Measurements from ENCODE around the gene POU3F3. TPM values are rescaled to one million over a fixed set of nuclear protein-coding genes. Genes with fewer than 3 reads are reported as not detected.

Gene POU3F3
- total RNA-seq, 2 donors from 2014 or later, result 0.42 TPM; not detected in 1

DNA sequence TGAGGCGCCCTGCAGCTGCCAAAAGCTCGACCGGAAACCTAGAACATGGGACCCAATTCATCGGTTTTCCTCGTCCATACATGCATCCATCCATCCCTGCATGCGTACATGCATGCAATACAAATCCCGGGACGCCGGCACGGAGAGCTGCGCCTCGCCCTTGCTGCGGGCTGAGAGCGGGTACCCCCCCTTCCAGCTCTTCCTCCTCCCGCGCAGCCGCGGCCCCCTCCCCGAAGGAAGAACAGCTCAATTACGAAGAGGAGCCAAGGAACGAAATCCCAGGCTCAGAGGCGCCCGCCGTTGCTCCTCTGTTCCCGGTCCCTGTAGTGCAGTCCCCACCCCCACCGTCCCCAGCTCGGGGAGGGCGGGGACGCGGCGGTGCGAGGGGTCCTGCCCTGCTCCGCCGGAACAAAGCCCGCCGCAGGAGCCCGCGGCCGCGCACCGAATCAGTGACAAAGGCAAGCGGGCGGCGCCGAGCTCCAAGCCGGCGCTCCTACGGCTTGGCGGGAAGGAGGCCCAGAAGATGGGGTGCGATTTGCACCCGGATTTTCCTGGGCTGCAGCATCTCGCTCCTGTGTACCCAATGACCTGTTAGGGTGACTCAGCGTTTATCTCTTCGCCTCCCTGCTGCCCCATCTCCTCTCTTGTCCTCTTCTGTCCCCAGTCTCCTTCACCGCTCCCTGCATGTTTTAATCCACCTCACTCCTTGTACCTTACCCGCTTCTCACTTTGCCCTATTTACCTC lies 8.9 kb upstream of the POU3F3 start:
- Histone ChIP-seq H3K36me3 (no peaks in the 10 kb centered on the region), H3K9ac (ENCODE audit: low read depth in 2 of 2, low read length in 2 of 2) (no peak overlapping the region), H3K27ac (no peak overlapping the region), H3K4me1 (no peaks in the 10 kb centered on the region), H3K4me3 (no peak overlapping the region), H3K9me3 (no peaks in the 10 kb centered on the region), H3K27me3 (peaks cover 84% of the 10 kb centered on the region)
- TF ChIP-seq, protein P1, sequence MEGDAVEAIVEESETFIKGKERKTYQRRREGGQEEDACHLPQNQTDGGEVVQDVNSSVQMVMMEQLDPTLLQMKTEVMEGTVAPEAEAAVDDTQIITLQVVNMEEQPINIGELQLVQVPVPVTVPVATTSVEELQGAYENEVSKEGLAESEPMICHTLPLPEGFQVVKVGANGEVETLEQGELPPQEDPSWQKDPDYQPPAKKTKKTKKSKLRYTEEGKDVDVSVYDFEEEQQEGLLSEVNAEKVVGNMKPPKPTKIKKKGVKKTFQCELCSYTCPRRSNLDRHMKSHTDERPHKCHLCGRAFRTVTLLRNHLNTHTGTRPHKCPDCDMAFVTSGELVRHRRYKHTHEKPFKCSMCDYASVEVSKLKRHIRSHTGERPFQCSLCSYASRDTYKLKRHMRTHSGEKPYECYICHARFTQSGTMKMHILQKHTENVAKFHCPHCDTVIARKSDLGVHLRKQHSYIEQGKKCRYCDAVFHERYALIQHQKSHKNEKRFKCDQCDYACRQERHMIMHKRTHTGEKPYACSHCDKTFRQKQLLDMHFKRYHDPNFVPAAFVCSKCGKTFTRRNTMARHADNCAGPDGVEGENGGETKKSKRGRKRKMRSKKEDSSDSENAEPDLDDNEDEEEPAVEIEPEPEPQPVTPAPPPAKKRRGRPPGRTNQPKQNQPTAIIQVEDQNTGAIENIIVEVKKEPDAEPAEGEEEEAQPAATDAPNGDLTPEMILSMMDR (IDR thresholded peaks at IDR 0.05), result no peak
- no peak for DNase-seq
- intact Hi-C loops (cut with DNase I), result no loop called here

DNA sequence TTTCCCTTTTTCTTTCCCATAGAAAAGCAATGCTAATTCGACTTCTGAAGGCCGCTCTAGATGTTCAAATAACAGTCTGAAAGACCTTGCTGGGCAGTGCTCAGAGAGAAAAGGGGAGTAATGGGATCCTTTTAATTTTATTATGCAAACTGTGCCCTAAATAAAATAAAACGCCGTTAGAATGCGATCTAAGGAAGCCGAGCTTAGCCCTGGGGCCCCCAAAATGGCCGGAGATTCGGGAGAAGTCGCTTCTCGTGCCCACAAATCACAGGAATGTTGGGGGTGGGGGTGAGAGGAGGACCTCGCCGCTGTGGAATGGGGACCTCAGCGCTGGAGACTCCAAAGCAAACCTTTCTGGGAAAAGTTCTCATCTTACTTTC lies 8.4 kb upstream of the POU3F3 start:
- TF ChIP-seq, protein P1 (IDR thresholded peaks at IDR 0.05), result no peak
- H3K36me3 ChIP-seq, result no peaks in the 10 kb centered on the region
- H3K4me3 ChIP-seq, result no peak overlapping the region

DNA sequence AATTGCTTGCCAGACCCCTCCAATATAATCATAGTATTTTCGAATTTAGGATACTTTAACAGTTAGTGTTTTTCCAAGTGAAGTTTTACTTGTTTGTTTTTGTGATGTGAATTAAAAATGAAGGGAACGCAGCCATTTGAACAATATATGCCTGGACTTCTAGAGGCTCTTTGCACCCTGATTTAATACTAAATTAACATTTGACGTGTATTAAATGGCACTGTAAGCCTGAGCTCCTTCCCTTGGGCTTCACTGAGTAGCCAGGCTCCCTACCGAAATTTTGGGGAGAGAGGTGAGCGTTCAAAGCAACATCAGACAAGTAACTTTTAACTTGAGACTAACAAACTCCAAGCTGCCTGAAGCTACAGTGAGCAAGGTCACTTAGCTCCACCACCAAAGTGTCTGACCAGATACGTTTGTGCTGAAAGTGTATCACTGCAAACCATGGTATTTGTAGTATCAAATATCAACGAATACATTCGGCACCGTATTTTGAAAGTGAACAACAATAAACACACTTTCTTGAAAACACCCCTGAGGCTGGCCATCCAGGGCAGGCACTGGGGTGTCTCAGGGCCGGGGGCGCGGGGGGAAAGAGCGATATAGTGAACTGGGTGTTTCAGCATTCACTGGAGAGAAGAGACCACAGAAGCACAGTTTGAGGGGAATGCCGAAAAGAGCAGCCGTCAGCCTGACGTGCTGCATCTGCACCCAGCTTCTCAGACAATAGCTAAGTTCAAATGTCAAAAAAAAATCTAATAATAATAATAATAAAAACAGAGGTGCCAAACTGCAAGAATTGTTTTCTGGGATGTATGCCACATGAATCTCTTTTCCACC lies 7.7 kb upstream of the POU3F3 start:
- TF ChIP-seq, protein P1 (IDR thresholded peaks at IDR 0.05), result no peak
- intact Hi-C loops (cut with DNase I), result no loop called here
- Histone ChIP-seq H3K9ac (ENCODE audit: low read depth in 2 of 2, low read length in 2 of 2) (no peak overlapping the region), H3K36me3 (no peaks in the 10 kb centered on the region), H3K4me3 (no peak overlapping the region), H3K27ac (no peak overlapping the region), H3K9me3 (no peaks in the 10 kb centered on the region), H3K4me1 (no peaks in the 10 kb centered on the region), H3K27me3 (peaks cover 94% of the 10 kb centered on the region)
- DNase-seq, result no peak

More for the DNA sequence above, 8.4 kb upstream of the POU3F3 start:
- H3K27me3 ChIP-seq, result peaks cover 89% of the 10 kb centered on the region
- H3K9me3 ChIP-seq, result no peaks in the 10 kb centered on the region
- no peak for DNase-seq
- intact Hi-C loops (cut with DNase I), result no loop called here
- no peak overlapping the region for H3K27ac ChIP-seq
- H3K9ac ChIP-seq (ENCODE audit: low read depth in 2 of 2, low read length in 2 of 2), result no peak overlapping the region
- no peaks in the 10 kb centered on the region for H3K4me1 ChIP-seq

DNA sequence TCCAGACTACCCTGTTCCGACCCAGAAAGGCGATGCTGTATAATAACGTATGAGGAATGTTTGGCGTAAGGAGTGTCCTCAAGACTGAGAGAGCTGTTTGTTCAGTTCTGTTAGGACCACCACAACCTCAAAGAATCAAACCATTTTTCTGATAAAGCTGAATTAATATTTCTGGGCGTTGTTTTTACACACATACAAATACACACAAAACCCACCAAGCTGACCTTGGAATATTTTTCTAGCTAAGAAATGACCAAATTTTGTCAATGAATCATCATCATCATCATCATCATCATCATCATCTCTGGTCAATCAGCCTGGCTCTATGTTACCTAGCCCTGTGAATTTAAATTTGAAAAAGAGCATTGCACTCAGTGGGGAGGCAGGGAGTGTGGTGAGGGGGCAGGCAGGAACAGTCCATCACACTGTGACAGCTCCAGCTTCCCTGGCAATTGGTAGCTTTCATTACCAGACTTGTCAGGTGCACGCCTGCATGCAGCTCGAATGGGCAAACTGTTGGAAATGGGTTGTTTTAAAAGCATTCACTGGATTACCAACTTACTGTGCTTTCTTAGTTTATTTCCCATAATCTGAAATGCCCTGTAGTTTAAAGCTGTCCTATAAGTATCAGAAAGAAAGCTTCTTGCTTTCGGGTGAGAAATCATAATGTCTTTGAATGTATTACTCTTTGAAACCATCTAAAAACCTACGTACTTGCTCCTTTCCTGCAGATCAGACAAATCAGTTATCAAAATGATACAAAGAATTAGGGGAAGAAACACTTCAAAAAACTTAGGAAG lies 6.9 kb upstream of the POU3F3 start:
- no peak for DNase-seq
- H3K4me3 ChIP-seq, result no peak overlapping the region
- H3K4me1 ChIP-seq, result peaks cover under 1% of the 10 kb centered on the region
- no peak overlapping the region for H3K27ac ChIP-seq
- H3K9ac ChIP-seq (ENCODE audit: low read depth in 2 of 2, low read length in 2 of 2), result no peak overlapping the region
- H3K9me3 ChIP-seq, result no peaks in the 10 kb centered on the region
- H3K27me3 ChIP-seq, result peaks cover 97% of the 10 kb centered on the region
- H3K36me3 ChIP-seq, result no peaks in the 10 kb centered on the region
- intact Hi-C loops (cut with DNase I), result no loop called here
- TF ChIP-seq, protein P1 (IDR thresholded peaks at IDR 0.05), result no peak

DNA sequence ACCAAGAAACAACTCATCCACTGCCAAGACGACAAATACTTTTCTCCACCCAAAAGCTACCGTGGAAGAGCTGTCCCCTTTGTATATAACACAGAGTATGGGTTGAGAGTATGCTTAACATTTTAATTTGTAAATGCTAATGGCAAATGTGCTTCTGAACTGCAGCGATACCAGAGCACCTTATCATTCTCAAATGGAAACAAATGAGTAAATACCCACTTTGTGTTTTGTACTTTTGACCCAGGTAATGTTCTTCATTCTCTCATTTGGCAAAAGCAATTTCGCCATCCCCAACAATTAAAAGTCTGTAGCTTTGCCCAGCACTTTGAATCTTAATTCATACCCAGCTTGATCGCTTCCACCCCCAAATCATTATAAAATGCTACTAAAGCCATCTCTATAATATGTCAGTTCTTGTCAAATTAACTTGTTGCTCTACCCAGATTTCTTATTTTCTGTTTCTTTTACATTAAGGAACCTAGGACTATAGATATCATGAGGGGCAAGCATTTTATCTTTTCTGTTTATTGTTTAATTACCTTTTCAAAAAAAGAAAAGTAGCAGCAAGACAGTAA lies 6.2 kb upstream of the POU3F3 start:
- Histone ChIP-seq H3K9me3 (no peaks in the 10 kb centered on the region), H3K4me1 (peaks cover 4% of the 10 kb centered on the region), H3K27ac (no peak overlapping the region), H3K4me3 (no peak overlapping the region), H3K9ac (ENCODE audit: low read depth in 2 of 2, low read length in 2 of 2) (no peak overlapping the region), H3K36me3 (no peaks in the 10 kb centered on the region), H3K27me3 (peaks cover 97% of the 10 kb centered on the region)
- no peak for DNase-seq
- intact Hi-C loops (cut with DNase I), result no loop called here
- TF ChIP-seq, protein P1 (IDR thresholded peaks at IDR 0.05), result no peak
